Measurements from ENCODE around the gene SIX3.

The SIX3 gene

GRCh38 chr2:44925561-44926136 is 15.9 kb upstream of the SIX3 start:
- TF ChIP-seq CTCF (IDR thresholded peaks at IDR 0.05; ENCODE audit: low read depth, low read length, missing control alignments), result no peak

GRCh38 chr2:44926957-44927356 is 14.5 kb upstream of the SIX3 start:
- no peak overlapping the region for H3K4me3 ChIP-seq (replicated peaks; ENCODE audit: low read depth, low read length)
- TF ChIP-seq CTCF (IDR thresholded peaks at IDR 0.05; ENCODE audit: low read depth, low read length, missing control alignments), result no peak
- no peak for DNase-seq (ENCODE audit: extremely low read depth, low read depth)

More at GRCh38 chr2:44925561-44926136, 15.9 kb upstream of the SIX3 start:
- no peak overlapping the region for H3K4me3 ChIP-seq (replicated peaks; ENCODE audit: low read depth, low read length)
- no peak for DNase-seq (ENCODE audit: extremely low read depth, low read depth)

- DNase-seq (ENCODE audit: extremely low read depth, low read depth), result no peak
- TF ChIP-seq CTCF (IDR thresholded peaks at IDR 0.05; ENCODE audit: low read depth, low read length, missing control alignments), result no peak
- no peak overlapping the region for H3K4me3 ChIP-seq (replicated peaks; ENCODE audit: low read depth, low read length)
Measured at GRCh38 chr2:44927985-44928482, 13.5 kb upstream of the SIX3 start.

GRCh38 chr2:44928483-44929158 is 12.9 kb upstream of the SIX3 start:
- TF ChIP-seq CTCF (IDR thresholded peaks at IDR 0.05; ENCODE audit: low read depth, low read length, missing control alignments), result no peak
- DNase-seq (ENCODE audit: extremely low read depth, low read depth), result no peak
- no peak overlapping the region for H3K4me3 ChIP-seq (replicated peaks; ENCODE audit: low read depth, low read length)

- DNase-seq (ENCODE audit: extremely low read depth, low read depth), result no peak
- H3K4me3 ChIP-seq (replicated peaks; ENCODE audit: low read depth, low read length), result no peak overlapping the region
- no peak for TF ChIP-seq CTCF (IDR thresholded peaks at IDR 0.05; ENCODE audit: low read depth, low read length, missing control alignments)
Measured at GRCh38 chr2:44929159-44929734, 12.3 kb upstream of the SIX3 start.

GRCh38 chr2:44929735-44930273 is 11.7 kb upstream of the SIX3 start:
- H3K4me3 ChIP-seq (replicated peaks; ENCODE audit: low read depth, low read length), result no peak overlapping the region
- no peak for DNase-seq (ENCODE audit: extremely low read depth, low read depth)
- TF ChIP-seq CTCF (IDR thresholded peaks at IDR 0.05; ENCODE audit: low read depth, low read length, missing control alignments), result no peak
